GM18499 (cell line): ENCODE data around the gene CTSV.
"Not testable (repeated sequence)": the region's sequence is repeated elsewhere in the genome, so short reads cannot be mapped to it uniquely, and the experiment has no call there.

Source experiments
- ATAC-seq: cut with Tn5 transposase; IDR thresholded peaks from one replicate; pipeline ENCODE4 v1.9.1; 2021; ENCODE audit warnings: moderate number of reproducible peaks; ENCODE audit not compliant: insufficient read depth, unreplicated experiment

CTSV gene

DNA sequence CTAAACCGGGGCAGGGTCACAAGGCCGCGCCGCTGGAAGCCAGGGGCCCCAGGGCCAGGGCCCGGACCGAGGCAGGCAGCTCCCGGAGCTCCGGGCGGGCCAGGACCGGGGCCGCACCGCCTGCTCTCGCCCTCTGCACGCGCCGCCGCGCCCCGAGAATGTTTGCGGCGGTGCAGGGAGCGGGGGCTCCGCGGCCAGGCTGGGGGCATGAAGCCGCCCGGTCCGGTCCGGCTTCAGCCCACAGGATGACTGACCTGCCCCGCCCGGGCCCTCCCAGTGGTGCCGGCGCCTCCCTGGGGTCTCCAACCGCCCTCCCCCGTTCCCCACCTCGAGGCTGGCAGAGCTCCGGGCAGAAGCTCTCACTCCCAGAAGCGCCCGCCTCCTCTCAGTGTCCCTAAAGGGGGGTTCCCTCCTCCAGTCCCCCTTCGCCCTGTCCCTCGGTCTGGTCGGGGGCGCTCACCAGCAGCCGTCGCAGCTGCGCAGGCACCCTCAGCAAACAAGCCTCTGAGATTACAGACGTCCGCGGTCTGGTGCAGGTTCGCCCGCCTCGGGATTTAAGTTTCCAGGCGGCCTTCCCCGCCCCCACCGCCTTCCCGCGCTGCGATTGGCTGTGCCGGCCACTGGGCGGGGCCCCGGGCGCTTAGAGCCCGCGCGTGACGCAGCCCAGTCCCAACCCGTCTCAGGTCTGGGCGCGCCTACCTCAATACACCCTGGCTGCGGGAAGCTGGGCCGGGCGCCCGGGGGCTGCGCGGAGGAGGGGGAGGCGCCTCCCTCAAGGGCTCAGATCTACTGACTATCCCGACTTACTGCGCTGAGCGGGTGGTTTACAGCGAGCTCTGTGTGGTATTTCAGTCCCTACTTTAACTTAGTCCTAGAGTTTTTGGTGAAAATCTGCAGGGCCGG lies at the start of gene CTSV:
Gene CTSV (minus strand): TSS at position 532 of the 903 bp plus-strand sequence. CDS start 1,099 bp downstream, outside the sequence.
- ATAC-seq = peak; percentile 73

DNA sequence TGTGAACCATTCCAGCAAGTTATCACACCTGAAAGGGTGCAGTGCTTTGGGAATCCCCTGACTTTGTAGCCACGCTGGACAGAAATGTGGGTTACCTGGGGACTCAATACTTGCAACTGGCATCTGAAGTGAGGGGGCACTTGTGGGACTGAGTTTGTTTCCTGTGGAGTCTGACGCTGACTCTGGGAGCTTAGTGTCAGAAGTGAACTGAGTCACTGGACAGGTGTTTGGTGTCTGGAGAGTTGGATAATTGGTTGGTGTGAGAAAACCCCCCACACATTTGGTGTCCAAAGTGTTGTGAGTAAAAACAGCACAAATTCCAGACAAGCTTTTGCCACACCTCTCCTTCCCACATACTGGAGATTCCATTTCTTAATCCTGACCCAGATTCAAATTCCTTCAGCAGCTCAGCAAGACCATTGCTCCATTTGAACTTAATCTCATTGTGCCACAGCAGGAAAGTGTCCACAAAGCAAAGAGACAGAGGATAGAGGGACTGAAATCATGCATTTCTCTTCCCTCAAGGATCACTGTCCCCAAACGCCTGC lies 48.8 kb upstream of the CTSV start:
- not testable (repeated sequence) for ATAC-seq

DNA sequence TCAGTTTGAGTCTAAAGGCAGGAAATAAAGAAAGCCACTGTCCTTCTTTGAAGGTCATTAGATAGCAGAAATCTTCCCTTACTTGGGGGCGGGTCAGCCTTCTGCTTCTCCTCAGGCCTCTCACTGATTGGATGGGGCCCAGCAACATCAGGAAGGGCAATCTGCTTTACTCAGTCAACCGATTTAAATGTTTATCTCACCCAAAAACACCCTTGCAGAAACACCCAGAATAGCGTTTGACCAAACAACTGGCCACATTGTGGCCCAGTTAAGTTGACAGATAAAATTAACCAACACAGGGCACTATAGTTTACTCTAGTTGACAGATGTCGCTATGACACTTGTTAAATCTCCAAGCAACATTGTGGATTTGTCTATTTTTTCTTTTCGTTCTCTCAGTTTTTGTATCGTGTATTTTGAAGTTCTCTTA lies 45.6 kb upstream of the CTSV start:
- ATAC-seq = not testable (repeated sequence)

DNA sequence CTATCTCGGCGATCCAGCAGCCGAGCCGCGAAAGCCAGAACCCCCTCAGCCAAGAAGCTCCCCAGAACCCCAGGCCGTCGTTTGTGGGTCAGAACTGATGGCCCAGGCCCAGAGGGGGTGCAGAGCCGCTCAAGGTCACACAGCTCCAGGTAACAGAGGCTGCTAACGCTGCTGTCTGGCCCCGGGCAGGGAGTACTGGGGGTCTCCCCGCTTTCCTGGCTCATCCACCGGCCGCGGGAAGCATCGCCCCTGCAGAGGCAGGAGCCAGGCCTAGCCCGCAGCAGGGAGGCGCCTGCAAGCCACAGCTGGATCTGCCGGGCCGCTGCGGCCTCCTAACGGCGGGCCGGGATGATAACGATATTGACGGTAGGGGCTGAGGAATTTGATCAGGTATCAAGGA lies 39.4 kb upstream of the CTSV start:
- ATAC-seq = no peak

DNA sequence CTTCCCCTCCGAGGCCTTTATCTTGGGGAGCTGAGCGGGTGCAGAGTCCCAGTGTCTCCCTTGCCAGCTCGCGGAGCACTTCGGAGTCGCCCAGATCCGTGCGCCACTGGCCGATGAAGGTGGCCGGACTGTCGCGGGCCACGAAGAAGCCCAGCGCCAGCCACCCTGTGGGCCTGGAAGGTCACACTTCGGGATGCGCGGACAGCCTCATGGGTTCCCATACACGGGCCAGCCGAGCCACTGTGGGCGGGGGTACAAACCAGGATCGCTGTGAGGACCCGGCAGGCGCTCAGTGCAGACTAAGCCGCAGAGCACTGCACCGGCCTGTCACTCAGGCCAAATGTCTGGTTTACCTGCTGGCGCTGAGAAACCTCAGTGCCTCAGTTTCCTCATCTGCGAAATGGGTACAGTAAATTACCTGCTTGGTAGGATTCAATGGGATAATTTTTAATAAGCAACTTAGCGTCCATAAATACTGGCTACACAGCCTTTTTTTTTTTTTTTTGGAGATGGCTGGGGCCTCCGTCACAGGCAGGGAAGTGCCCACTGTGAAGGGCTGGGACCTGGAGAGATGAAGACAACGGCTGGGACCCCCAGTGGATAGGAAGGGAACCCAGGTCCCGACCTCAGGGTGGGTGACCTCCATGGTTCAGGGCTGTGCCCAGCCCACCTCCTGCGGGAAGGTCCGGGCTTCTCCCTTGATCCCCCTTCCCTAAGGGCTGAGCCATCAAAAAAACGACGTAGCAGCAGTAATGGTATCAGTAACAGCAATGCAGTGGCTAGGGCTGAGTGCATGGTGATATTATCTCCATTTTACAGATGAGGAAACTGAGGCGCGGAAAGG lies 38.7 kb upstream of the CTSV start:
- ATAC-seq = no peak

DNA sequence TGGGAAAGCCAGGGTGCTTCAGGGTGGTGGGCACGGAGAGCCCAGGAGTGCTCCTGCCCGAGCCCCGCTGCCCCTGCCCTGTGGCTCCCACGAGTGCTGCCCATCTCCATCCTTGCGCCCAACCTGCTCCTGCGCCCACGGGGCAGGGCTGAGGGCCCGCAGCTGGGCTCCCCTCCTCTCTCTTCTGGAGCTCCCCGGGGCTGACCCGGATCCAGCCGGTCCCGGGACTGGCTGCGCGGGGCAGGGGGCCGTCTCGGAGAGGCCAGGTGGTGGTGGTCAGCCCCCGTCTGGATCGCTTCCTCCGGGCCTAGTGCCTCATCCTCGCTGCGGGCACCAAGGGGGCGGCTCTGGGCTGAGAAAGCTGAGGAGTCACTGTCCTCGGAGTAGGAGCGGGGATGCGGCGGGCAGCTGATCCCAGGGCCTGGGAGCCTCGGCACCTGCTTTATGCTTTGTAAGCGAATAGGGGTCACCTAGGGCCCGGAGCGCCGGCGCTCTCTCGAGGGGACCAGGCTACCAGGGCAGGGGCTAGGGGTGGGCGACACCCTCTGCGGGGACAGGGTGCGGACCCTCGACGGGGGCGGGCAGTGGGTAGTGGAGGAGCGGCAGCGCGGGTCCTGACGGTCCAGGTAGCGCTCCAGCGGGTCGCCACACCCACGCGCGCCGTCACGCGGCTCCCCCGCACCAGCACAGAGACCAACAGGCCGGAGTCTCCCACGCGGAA lies 37.9 kb upstream of the CTSV start:
- ATAC-seq = not testable (repeated sequence)

DNA sequence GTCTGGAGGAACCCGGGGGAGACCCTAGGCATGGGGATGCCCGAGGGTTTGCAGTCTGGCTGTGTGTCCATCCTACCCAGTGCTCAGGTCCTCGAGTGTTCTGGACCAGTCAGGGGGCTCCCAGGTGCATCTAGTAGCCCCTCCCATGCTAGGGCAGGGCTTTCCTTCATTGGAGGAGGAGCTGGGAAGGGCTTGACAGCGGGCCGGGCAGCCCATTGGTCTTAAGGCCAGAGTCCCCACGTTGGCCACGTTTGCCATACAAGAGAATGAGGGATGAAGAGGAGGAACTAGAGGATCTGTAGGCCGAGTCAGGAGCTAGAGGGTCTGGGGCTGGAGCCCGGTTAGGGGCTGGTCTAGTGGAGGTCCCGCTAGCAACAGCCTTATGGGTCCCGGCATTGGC lies 37.3 kb upstream of the CTSV start:
- ATAC-seq = no peak

DNA sequence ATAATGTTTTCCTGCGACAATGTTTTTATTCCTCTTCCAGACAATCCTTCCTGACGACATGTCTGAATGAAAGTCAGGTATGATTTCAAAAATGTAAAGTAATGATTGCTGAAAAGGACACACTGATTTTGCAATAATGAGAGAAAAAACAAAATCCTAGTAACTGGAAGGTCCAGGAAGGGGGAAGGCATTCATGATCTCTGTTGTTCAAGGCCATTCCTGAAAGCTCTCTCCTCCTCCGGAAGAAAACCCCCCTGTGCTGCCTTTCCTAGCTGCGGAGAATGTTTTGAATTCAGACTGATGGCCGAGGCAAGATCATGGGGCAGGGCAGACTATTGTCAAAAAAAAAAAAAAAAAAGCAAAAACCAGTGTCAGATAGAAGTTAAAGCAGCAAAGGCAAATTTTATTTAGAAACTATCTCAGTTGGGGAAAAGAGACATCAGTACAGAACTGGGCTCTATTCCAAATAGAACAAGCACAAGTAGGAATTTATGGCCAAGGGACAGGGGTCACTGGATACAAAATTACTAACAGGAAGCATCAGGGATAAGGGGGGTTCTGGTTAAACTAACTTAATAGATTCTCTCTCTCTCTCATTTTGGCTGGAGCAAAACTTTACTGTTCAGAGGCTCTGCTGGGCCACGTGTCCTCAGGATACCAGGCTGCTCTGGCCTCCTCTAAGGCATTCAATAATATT lies 36.5 kb upstream of the CTSV start:
- no peak for ATAC-seq

DNA sequence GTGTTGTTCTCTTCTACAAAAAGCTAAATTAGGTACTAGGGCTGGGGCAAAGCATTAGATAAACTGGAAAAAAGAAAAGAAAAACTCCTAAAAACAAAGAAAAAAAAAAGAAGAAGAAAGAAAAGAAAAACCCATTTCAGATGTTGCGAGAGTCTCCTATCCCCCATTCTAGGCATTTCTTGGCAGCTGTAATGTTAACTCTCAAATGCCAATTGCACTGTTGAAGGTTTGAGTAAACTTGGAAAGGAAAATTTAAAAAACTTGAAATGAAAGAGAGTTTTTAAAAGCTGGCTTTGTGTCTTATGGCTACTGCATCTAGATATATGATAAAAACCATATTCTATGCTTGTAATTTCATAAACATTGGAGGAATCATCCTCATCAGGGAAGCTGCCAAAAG lies 34.6 kb upstream of the CTSV start:
- ATAC-seq = no peak

DNA sequence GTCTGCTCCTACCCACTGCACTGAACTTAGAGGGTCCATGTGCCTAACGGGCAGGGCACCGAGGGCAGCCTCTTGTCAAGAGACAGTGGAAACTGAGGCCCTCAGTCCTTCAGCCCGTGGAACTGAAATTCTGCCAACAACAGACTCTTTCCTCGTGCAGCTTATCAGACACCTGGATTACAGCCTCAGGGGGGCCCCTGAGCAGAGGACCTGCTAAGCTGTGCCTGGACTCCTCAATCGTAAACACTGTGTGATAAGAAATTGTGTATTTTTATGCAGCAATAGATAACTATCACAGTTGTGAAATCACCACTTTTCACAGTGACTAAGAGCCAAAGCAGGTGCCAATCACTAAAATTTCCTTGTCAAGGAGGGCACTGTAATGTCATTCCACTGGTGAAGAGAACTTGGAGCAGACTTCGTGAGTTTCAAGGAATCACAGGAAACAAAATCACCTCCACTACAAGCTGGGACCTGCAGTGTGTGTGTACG lies 33.4 kb upstream of the CTSV start:
- ATAC-seq = no peak

DNA sequence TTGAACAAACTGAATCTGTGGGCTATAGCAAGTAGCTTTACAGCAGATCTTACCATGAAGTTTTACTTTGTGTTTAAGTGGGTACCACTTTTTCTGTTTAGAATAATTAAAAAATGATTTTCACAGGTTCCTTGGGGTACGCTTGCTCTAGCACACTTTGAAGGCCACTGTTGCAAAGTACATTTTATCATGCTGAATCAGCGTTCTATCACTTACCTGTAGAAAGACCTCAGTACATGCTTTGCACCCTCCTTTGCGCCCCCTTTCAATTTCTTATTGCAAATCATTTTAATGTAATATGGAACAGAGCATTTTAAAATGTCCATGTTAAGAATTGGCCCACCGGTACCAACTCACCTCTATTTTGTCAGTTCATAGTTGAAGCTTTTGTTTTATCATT lies 31.4 kb upstream of the CTSV start:
- not testable (repeated sequence) for ATAC-seq

DNA sequence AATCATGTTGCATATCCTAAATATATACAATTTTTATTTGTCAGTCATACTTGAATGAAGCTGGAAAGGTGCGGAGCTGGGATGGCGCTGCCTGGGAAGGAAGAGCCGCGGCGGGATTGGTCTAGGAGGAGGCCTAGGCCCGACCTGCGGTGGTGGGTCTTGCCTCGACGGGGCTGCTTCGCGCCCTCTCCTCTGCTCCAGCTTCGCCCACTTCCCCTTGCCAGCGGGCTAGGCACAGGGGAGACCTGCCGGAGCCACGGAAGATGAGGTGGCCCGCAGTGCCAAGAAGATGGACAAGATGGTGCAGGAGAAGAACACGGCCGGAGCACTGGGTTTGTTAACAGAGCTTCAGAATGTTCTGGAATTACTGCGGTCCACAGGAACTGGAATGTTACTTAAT lies 28.5 kb upstream of the CTSV start:
- no peak for ATAC-seq

DNA sequence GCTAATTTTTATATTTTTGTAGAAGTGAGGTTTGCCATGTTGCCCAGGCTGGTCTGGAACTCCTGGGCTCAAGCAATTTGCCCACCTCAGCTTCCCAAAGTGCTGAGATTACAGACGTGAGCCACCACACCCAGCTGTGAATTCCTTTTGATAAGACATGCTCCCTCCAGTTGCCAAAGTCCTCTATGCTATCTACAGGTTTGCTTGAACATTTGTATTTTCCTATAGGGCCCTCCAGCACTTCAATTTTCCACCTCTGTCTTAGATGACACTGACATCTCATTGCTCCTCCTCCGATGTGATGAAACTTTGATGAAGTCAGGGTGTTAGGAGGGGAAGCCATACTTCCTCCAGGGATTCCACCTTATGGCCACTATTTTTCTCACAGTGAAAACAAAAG lies 25.2 kb upstream of the CTSV start:
- no peak for ATAC-seq

DNA sequence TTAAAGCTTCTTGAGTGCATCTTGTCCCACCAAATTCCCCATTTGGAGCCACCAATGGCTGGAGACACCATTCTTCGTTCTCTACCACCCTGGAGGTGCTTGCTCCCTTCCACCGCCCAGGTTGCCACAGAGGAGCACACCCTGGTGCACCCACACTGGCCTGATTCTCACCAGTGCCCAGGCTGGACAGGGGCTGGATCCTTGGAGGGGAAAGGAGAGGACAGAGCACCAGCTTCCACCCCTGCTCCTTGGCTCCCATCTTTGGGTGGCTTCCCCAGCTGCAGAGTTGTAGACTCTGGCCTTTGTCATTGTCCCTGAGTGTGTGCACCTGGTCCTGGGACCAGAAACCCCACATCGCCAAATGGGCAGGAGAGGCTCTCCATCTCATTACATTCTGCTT lies 21.9 kb upstream of the CTSV start:
- no peak for ATAC-seq

DNA sequence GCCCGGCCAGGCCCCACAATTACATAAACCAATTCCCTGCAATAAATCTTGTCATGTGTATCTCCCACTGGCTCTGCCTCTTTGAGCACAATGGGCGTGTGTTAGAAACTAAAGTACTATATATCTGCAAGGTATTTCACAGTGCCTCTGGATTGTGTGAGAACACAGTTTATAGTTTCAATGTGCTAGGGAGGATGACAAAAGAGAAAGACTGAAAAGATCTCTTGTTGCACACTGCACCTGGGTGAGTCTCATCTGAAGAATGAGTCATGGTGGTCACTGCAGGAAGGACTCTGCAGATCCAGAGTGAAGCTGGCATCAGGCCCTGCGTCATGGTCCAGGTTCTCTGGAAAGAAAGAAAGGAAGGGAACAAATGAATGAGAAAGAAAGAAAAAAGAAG lies 20.7 kb upstream of the CTSV start:
- ATAC-seq = no peak

DNA sequence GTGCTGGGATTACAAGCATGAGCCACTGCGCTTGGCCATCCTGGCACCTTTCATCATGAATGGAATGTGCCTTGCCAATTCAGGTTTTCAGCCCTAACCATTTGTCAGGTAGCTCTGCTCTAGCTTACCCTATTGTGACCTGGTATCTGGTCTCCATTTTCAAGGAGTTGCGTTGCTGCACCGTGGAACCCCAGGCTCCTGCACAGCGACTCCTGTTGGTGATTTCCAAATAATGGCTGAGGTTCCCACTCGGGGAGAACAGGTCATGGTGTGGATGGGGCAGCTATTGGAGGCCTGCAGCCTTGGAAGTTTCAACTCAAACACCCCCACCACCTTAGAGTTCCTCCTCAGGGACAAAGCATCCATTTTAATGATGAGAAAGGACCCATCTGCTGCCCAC lies 18.7 kb upstream of the CTSV start:
- ATAC-seq = no peak

DNA sequence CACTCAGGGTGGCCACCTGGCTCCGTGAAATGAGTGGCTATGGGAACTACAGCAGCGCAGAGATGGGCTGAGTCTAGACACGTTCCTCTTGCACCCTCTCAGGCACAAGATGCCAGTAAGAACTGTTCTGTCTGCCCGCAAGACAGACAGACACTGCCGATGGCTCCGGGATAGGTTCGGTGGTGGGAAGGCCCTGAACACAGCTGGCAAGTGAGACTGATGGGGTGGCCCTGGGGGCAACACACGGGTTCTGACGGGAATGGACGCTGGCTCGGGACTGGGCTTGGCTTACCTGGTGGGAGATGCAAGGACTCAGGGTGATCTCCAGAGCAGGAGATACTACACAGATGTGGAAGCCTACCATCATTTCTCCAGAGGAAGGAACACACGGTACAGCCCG lies 16.9 kb upstream of the CTSV start:
- ATAC-seq = not testable (repeated sequence)

DNA sequence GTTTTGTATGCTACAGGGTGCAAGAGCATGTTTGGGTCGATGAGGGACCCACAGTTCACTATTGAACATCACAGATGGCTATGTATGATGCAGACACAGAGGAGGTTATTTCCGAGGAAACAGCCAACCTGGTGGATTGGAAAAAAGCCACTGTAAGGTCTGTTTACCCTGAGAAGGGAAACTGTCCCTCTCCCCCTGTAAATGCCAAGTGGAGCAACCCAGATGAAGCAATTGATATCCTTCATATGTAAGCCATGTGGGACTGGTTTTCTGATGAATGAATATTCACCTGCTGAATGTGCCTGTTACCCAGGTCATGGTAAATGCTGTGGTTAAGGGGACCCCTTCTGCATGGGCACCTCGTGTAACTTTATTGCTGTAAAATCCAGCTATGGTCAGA lies 14.8 kb upstream of the CTSV start:
- ATAC-seq = no peak

DNA sequence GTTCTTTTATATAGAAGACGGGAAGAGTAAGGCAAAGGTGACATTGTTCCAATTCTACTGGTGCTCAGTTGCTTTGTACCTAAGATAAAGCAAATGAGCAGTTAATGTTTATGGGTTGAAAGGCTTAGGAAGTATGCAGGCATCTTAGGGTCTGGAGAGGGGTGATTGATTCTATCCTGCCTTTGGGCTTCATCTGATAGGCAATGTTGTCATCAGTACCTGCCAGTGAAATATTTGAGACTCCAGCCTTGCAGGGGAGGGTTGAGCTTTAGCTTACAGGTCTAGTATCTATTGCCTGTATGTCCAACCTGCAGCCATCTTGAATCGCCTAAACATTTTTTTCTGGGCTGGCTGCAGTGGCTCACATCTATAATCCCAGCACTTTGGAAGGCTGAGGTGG lies 13.8 kb upstream of the CTSV start:
- no peak for ATAC-seq

DNA sequence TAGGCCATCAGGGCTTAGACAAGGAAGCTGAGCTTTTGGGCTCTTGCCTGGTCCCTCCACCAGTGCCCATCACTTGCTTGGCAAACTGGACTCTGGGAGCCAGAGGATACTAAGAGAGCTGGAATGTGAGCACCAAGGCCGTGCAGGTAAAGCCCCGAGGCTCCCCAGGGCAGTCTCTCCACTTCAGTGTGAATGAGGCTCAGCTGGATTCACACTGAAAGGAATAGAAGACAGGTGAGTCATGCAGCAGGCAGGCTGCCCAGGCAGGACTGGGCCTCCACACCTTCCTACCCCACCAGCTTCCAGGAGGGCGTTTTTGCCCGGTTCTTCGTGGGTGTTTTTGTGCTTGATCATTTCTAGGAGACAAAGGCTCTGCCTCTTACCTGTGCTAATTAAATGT lies 7.3 kb upstream of the CTSV start:
- ATAC-seq = no peak
